HG02763 (cell line): ENCODE results near the gene DYNLT1.
"Not testable (repeated sequence)": the region's sequence is repeated elsewhere in the genome, so short reads cannot be mapped to it uniquely, and the experiment has no call there.

ENCODE experiments used
- ATAC-seq: cut with Tn5 transposase; IDR thresholded peaks from one replicate; pipeline ENCODE4 v1.9.1; 2021; ENCODE audit warnings: mild to moderate bottlenecking, moderate library complexity; ENCODE audit not compliant: unreplicated experiment

The DYNLT1 gene

DNA sequence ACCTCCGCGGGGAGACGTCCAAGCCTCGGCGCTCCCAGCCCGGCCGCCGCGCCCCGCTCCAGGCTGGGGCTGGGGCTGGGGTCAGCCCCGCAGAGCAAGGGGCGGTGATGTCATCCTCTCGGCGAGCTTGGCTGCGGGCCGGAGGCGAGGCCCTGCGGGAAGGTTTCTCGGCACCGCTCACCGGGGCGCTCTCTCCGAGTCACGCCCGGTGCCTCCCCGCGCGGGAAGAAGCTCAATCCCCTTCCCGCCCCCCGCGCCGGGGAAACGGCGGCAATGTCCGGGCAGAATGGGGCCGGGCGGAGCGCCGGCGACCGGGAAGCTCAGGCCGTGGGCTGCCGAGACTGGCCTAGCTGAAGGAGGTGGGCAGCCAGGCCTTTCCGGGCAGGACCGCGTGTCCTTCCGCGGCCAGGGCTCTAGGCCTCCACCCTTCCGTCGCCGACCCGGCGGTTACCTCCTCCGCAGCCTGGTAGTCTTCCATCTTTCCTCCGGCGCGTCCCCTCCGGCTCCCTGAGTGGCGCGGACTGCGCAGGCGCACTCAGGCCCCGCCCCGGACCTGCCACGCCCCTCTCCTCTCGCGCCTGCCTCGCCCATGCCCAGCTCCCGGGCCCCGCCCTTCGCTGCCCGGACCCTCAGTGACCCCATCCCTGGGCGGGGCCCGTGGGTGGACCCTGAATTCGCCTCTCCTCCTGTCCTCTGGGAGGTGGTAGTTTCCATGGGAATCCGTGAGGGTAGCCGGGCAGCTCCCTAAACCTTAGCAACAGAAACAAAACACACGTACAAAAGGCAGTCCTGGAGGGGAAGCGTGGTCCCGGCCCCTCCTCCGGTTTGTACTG is at the start of gene DYNLT1:
TSS of gene DYNLT1 (minus strand) at position 513 of the 833 bp plus-strand sequence. CDS start at position 478, 35 bp downstream.
- ATAC-seq, result peak; percentile 70

GRCh38 chr6:158688860-158689259 is 44.3 kb upstream of the DYNLT1 start:
- no peak for ATAC-seq

DNA sequence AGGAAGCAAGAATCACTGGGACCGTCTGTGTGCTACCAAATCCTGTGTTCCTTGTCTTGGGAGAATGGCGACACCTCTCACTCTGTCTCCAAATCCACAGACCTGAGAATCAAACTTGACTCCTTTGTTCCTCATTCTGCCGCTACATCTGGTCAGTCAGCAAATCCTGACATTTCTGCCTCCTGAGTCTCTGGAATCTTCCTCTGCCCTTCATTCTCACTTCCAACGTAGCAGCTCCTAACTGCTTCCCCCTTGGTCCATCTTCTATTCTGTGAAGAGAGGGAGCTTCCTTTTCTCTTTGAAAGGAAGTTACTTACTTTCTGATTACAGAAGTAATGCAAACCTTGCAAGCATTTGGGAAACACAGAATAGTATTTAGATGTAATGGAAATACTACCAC is 43.0 kb upstream of the DYNLT1 start:
- ATAC-seq, result no peak

GRCh38 chr6:158686791-158687381 is 42.3 kb upstream of the DYNLT1 start:
- peak; percentile 81 for ATAC-seq

DNA sequence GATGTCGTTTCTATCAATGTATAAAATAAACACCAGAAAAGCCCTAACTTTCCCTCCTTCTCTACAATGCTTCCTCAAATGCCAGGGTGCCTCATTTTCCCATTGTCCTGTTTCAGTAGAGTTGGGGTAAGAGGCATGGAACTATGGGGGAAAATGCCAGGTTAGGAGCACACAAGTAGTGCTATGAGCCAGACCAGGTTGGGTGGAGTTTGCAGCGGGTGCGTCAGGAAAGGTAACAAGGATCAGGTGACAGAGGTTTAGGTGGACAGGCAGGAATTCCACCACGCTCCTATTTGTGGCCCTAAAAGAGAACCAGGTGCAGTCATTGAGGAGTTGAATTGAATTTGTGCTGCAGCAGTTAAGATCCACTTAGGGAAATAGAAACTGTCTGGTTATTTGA is 41.8 kb upstream of the DYNLT1 start:
- no peak for ATAC-seq

- ATAC-seq, result no peak
Observed at GRCh38 chr6:158684745-158685324, 40.3 kb upstream of the DYNLT1 start.

DNA sequence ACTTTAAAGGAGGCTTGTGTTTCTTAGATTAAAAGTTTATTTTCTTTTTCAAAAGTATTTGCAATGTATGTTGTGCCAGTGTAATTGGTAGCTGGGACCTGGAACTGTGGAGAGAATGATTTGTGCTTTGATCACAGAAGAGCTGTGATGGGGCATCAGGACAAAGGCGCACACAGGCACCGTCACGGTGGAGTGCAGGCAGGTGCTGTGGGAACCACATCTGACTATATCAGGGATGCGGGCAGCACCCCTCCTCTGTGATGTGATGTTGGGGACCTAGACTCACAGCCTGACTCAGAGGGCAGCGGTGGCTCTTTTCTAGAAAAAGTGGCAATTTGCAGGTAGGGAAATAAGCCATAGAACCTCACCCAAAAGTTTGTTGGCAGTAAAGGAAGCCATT is 39.8 kb upstream of the DYNLT1 start:
- no peak for ATAC-seq

DNA sequence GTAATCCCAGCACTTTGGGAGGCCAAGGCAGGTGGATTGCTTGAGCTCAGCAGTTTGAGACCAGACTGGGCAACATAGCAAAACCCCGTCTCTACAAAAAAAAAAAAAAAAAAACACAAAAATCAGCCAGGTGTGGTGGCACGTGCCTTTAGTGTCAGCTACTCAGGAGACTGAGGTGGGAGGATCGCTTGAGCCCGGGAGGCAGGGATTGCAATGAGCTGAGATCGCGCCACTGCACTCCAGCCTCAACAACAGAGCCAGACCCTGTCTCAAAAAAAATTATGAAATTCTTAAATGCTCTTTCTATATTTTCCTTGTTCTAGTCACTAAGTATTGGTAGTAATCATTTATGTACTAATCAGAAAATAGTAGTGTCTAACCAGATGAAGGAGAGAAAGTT is 35.9 kb upstream of the DYNLT1 start:
- ATAC-seq, result no peak

- ATAC-seq, result no peak
Observed at GRCh38 chr6:158680015-158680414, 35.5 kb upstream of the DYNLT1 start.

GRCh38 chr6:158677906-158678578 is 33.5 kb upstream of the DYNLT1 start:
- no peak for ATAC-seq

GRCh38 chr6:158677094-158677493 is 32.6 kb upstream of the DYNLT1 start:
- not testable (repeated sequence) for ATAC-seq

DNA sequence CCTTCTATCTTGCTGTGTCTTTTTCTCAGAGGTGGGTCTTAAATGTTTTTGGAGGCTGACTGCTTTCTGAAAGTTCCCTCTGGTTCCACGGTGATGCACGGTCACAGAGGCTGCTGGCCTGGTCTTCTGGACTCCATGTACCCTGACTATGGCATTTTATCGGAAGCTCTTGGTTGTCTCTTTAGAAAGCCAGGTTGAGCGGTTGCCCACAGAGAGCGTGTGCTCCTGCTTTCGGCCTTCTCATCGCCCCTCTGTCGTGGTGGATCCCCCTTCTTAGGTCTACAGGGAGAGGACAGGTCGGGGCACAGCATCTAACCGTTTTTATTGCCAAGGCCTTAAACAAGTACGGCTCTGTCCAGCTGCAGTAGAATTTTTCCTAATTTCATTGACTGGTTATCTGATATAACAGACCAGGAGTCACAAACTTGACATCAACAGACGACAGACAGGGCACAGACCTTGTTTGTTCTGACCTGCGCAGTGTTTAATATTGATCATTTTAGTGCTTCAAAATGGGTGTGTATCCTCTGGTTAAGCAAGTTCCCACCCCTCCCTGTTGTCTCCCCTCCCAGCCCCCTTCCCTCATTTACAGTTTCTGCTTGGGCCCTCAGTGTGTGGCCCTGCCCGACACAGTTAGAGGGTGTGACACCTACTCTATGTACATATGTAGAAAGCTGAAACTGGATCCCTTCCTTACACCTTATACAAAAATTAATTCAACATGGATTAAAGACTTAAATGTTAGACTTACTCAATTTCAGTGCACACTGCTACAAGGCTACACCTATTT is 30.0 kb upstream of the DYNLT1 start:
- no peak for ATAC-seq

- no peak for ATAC-seq
Observed at GRCh38 chr6:158672726-158673125, 28.2 kb upstream of the DYNLT1 start.

DNA sequence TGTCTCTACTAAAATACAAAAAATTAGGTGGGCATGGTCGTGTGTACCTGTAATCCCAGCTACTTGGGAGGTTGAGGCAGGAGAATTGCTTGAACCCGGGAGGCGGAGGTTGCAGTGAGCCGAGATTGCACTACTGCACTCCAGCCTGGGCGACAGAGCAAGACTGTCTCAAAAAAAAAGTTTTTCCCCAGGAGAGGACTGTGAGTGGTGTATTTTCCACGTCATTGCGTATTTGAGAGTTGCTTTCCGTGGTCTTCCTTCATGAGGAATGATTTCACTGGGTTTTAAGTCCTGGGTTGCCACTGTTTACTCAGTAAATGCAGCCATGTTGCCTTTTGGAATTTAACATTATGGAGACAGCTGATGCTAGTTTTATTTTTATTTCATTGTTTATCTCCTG is 27.6 kb upstream of the DYNLT1 start:
- not testable (repeated sequence) for ATAC-seq

GRCh38 chr6:158669145-158670035 is 24.8 kb upstream of the DYNLT1 start:
- ATAC-seq, result no peak

- ATAC-seq, result no peak
Observed at GRCh38 chr6:158668707-158669103, 24.2 kb upstream of the DYNLT1 start.

DNA sequence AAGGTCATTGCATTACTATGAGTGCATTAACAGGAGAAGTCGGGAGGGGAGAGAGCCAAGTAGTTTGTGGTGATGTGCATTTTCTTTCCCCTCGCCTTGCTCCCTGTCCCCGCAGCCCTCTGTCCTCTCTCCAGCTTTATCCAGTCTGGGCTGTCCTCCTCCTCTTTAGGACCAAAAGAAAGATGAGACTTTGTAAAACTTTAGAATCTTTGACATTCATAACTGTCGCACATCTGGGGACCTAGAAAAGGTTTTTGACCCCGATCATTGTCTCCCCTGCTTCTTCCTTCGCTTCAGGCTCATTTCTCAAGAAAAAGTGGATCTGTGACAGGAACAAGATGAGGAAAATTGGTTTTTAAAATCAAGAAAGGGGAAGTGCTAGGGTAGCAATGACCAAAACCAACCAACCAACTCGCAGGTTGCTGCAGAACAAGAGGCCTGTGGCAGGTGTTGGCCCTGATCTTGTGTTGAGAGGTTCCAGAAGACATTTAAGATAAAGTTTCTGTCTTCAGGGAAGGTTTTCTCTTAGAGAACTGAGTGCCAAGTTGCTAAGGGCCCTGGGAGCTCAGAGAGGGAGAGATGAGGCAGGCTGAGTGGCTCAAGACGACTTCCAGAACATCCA is 22.9 kb upstream of the DYNLT1 start:
- no peak for ATAC-seq

GRCh38 chr6:158666628-158667359 is 22.3 kb upstream of the DYNLT1 start:
- ATAC-seq, result no peak

GRCh38 chr6:158665332-158665731 is 20.8 kb upstream of the DYNLT1 start:
- no peak for ATAC-seq
